ENCODE measurements around the gene TENM4.

DNA sequence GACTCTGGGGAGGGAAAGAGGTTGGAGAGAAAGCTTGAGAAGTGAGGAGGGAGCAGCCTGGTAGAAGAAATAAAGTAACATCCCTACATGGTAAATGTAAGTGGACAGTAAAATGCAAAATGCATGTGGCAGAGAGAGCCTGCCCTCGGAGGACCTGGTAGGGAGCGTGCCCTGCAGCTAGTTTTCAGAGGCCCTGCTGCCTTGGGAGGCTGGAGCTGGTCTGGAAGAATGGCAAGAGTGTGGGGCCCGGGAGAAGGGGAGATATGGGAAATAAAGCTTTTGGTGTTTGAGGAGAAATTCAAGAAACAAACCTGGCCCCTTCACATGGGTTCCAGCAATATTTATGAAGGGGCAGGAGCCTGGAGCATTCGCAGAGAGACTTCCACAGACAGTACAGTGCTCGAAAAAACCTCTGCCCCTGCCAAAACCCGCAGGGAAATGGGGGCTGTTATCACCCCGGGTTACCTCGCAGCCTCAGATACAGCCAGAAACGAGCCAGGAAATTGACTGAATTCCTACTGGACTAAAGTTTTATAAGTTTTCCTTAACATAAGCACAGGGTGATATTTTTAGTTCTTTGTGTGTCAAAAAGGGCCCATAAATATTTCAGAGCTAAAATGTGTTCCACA is 363.0 kb downstream of the TENM4 start:
- TF ChIP-seq, protein P1, sequence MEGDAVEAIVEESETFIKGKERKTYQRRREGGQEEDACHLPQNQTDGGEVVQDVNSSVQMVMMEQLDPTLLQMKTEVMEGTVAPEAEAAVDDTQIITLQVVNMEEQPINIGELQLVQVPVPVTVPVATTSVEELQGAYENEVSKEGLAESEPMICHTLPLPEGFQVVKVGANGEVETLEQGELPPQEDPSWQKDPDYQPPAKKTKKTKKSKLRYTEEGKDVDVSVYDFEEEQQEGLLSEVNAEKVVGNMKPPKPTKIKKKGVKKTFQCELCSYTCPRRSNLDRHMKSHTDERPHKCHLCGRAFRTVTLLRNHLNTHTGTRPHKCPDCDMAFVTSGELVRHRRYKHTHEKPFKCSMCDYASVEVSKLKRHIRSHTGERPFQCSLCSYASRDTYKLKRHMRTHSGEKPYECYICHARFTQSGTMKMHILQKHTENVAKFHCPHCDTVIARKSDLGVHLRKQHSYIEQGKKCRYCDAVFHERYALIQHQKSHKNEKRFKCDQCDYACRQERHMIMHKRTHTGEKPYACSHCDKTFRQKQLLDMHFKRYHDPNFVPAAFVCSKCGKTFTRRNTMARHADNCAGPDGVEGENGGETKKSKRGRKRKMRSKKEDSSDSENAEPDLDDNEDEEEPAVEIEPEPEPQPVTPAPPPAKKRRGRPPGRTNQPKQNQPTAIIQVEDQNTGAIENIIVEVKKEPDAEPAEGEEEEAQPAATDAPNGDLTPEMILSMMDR (IDR thresholded peaks at IDR 0.05 in 4 of 5, conservative IDR thresholded peaks at IDR 0.05 in 1 of 5), result no peak
- TF ChIP-seq POLR2A (IDR thresholded peaks at IDR 0.05), result no peak

Data from gastrocnemius medialis (tissue), 4 donors.